Measurements from ENCODE around the gene SSRP1.

DNA sequence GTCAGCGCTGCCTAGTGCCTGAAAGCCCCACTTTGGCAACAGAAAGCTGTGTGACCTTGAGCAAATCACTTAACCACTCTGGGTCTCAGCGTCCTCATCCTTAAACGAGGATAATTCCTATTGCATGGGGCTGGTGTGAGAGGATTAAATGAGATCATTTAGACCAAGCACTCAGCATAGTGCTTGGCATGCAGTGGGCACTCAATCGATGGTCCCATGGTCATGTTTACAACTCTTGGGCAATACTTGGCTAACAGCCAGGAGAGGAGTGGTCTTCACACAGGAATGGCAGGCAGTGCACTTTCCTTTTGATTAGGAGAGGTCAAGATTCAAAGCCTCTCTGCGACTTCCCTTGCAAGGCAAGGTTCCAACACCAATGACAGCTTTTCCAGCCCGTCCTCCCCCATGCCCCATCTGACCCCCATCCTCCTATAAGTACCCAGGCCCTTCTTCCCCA lies 25.0 kb downstream of the SSRP1 start:
- TF ChIP-seq CTCF (conservative IDR thresholded peaks at IDR 0.05; ENCODE audit: low read depth in 2 of 2), result no peak
- no peak for TF ChIP-seq EZH2 (IDR thresholded peaks at IDR 0.05; ENCODE audit: low read depth, unreplicated experiment)
- TF ChIP-seq POLR2AphosphoS5 (IDR thresholded peaks at IDR 0.05; ENCODE audit: low read depth), result no peak
